H54 (cell line): Measurements from ENCODE around the gene TMEM158.

ENCODE experiments used
- DNase-seq: peaks from one replicate; pipeline ENCODE4 v3.0.0; 2011; ENCODE audit warnings: low spot score, mixed read lengths; ENCODE audit not compliant: insufficient read length
- FAIRE-seq: peaks from 3 replicates; lab custom pipeline; 2011; peaks lifted over from hg19 to GRCh38; lab: Jason Lieb, UNC
- POLR2A ChIP-seq: IDR thresholded peaks from 2 replicates; pipeline ENCODE4 v1.6.1; 2011; ENCODE audit warnings: low read depth, mild to moderate bottlenecking, low read length

The TMEM158 gene

DNA sequence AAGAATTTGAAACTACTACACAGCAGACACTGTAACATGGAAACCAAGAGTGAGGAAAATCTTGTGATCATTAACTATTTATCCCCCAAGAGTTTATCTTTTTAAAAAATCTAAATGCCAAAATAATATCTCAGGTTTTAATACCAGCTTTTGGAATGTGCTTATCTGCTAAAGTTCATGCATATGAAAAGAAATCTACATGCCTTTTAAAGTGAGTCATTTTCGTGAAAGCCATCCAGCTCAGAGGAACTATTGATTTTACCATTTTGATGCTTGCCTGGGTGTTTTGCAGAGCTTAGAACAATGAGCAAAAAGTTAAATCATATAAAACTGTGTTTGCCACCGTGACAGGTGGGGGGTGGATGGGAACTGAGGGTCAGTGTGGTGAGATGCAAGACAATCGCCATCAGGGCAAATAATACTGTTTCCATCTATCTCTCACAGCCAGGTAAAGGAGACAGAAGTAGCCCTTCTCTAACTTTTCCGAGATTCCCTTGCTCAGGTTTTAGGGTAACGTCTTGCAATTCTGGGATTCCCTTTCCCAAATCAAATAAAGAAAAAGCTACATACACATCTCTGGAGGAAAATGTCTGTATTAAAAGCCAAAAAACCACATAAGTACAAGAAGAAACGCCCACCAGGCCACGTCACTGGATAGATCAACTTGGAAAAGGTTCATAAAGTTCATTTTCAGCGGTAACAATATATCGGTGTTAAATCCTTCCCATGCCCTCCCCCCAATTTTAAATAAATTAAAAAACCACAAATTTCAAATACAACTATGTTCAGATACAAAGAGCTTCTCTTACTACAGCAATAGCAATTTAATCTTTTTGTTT lies 2.0 kb downstream of the TMEM158 start:
- FAIRE-seq (no peak), DNase-seq (no peak)
- TF ChIP-seq POLR2A = no peak

DNA sequence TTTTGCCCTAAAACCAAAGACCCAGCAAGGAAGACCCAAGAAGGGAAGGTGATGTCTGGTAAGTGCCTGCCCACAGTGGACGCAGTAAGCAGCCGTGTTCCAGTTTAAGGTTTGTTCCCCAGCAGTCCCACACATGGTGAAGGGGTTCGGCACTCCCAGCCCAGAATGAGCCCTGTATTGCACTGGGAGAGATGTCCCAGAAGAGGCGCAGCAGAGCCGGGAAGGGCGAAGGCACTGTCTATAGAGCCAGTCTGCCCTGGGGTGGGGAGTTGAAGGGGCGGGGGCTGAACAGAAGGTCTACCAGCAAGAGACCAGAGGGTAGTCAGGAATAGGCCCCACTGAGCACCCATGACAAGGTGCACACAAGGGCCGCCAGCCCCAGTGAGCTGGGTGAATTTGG lies 6.4 kb downstream of the TMEM158 start:
- no peak for TF ChIP-seq POLR2A
- FAIRE-seq = no peak
- DNase-seq = no peak

DNA sequence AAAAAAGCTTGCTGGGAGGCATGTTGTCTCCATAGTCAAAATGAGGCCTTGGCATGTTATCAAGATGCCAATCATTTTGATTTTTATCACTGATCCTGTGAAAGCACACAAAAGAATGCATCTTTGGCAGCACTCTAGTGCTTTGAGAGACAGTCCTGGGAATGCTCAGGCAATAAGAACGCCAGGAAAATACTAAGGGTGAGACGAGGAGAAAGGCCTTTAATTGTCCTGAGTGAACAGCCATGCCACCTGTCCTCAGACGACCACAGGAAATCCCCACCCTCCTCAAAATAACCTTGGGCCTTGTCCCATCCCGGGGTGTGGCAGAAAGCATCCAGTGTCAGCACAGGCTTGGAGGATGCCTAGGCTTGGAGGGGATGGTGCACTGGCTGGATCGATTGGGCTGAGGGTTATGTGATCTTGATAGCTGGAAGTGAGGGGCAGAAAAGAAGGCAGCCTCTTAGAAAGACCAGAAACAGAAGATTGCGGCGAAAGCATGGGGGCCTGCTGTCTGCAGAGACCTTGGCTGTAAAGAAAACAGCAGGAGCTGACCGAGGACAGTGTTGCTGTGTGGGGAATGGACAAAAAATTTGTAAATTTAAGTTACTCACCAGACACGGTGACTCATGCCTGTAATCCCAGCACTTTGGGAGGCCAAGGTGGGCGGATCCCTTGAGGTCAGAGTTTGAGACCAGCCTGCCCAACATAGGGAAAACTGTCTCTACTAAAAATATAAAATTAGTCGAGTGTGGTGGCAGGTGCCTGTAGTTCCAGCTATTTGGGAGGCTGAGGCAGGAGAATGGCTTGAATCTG lies 7.3 kb downstream of the TMEM158 start:
- DNase-seq (no peak), FAIRE-seq (peak; percentile 11)
- no peak for TF ChIP-seq POLR2A

DNA sequence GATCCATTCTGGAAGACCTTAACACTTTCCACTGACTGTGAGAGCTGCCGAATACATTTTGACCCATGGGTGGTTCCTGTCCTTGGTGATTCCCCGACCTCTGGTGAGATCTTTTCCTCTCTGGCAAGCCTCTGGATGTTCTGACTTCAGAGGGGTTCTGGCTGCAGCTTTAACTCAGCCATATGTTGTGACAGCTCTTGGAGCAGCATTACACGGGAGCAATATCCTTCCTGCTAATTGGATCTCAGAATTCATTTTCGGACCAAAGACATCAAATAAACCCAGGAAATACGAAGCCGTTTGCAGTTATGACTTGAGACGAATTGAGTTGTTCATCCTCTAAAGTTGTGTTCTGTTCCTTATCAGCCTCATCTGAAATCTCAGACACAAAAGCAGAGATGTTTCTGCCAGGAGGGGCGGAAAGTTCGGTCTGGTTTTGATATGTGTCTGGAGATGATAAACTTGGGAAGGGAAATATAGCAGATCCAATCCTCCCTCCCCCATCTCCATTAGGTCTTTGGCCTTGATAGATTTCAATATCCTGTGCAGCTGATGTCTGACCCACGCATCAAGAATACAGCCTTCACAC lies 10.0 kb downstream of the TMEM158 start:
- no peak for DNase-seq
- FAIRE-seq = no peak

DNA sequence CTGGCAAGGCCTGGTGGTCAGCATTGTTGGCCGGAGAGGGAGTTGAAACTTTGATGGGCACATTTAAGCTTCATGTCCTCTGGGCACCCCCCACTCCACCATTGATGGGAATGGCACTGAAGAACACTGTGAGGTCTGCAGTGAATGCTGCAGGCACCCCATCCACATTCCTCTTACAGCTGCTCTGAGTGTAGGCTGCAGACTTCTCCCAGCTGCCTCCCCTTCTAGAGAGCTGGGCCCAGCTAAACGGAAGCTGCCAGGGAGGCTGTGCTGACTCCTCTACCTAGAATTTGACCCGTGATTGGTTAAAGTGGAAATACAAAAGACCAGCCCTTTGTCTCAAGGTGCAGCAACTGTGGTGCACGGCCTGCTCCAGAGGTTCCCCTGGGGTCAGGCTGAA lies 10.6 kb downstream of the TMEM158 start:
- no peak for TF ChIP-seq POLR2A
- FAIRE-seq = no peak
- DNase-seq = no peak

More for the DNA sequence above, 10.0 kb downstream of the TMEM158 start:
- no peak for TF ChIP-seq POLR2A

DNA sequence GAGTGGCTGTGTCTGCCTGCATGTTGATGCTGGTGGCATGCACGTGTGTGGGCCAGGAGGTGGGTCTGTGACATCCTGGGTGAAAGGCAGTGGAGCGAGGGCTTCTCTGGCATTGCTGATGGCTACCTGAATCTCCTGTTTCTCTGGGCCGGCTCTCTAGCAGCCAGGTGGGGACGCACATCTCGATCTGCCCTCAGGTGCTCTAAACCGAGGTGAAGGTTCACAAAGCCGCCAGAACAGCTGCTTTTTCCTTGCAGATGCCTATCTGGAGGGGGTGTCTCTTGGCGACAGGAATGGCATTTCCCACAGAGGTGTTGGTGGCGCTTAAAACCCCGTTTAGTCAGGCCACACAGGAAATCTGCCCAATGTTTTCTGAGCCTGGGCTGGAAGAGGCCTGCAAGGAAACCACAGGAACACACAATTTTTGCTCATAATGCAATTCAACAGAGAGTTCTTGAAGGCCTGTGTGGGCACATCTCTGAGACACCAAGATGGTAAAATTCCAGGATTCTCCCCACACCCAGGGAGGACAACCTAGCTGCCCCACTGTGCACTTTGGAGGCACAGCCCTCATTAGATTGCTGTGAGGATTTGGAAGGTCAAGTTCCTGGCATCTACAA lies 11.9 kb downstream of the TMEM158 start:
- DNase-seq (no peak), FAIRE-seq (no peak)
- no peak for TF ChIP-seq POLR2A

DNA sequence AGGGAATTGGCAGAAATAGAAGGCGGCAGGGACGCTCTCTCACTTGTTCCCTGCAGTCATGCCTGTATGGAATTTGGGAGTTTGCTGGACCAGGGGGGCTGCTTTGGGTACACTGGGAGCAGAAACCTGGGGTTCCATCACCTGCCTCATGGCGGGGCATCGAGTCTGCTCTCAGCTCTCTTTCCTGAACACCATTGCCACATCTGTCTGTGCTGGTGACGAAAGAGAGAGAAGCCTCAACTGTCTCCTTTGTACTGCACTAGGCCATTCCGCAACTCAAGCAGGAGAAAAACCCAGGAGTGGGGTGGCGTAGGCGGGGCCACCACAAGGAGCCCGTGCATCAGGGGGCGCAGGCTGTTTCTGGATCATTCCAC lies 14.0 kb downstream of the TMEM158 start:
- FAIRE-seq (no peak), DNase-seq (no peak)
- TF ChIP-seq POLR2A = no peak

DNA sequence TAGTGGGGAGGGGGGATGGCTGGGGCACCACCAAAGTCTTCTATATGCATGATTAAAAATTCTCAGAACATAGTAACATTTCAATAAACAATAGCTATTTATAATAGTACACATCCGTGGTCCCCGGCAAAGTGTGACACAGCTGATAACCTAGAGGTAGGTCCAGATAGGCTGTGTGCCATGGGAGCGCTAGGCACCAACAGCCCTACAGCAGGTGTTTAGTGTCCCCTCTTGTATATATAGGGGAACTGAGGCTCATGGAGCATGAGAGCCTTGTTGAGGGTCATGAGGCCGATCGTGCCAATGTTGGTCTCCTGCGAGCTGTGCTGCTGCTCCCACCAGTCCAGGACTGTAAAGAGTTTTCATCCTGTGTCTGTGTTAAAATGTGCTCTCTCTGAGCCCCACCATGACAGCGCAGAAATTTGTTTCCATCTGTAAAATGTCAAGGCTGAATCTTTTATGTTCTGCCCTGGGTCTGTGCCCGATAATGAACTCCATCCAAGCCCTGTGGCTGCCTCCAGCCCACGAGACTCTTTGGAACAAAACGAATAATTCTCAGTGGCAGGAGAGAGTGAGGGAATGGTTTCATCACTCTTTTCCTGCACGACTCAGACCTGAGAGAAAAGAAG lies 14.5 kb downstream of the TMEM158 start:
- FAIRE-seq = no peak
- no peak for TF ChIP-seq POLR2A
- no peak for DNase-seq

DNA sequence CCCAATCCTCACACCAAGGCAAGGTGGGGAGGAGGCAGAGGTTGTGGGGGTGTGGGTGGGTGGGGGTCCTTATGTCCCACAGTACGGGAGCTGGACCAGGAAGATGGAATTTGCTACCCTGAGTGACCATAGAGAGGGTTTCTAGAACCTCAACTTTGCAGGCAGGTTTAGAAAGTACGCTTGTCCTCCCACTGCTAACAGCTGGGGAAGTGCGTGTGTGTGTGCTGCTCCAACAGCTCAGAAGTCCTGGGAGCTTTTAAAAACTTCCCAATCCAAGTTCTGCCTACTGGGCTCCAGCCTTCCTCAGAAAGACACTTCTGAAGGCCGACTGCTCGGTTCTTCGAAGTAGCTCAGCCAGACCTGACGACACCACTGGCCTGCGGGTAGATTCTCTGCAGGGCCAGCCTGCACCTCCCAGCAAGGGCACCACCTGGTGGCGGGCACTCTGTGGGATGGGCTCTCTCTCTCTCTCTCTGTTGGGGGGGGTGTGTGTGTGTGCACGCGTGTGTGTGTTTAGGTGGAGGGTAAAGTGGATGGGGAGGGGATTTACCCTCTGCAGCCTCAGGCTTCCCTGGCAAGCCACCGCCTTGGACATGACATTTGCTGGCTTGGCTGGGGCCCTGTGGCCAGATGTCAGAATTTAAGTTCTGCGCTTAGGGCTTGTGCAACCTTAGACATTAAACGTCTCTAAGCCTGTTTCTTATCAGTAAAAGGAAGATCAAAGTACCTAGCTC lies 15.6 kb downstream of the TMEM158 start:
- FAIRE-seq (peak; percentile 45), DNase-seq (no peak)
- TF ChIP-seq POLR2A = no peak

DNA sequence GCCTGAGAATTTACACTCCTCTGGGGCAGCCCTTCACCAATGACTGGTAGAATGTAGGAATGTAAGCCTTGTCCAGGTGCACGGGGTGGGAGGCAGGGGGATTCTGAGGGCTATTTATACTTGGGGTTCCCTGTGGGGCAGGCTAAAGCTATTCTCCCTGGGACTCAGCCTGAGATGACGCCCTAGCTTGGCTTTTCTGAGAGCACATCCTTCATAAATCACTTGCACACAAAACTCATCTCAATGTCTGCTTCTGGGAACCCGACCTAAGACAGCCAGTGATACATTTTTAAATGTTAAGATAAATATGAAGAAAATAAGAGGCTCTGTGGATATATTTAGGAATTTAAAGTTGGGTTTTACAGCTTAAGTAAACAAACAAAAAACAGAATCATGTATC lies 16.6 kb downstream of the TMEM158 start:
- TF ChIP-seq POLR2A = no peak
- no peak for FAIRE-seq
- DNase-seq = no peak

DNA sequence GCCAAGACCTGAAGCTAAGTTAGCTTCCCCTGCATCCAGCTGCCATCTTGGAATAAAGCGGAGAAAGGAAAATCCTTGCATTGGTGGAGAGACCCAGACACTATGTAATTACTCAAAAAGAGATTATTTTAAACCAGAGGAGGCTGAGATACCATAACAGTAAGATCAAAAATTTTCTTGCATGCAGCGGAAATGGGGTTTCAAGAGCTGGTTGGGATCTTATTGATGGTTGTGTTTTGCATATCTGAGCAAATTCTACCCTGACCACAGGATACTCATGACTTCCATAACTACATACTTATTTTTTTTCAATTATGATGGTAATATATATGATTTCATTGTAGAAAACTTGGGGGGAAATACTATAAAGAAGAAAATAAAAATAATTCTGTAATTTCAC lies 17.5 kb downstream of the TMEM158 start:
- DNase-seq = no peak
- TF ChIP-seq POLR2A = no peak
- no peak for FAIRE-seq

DNA sequence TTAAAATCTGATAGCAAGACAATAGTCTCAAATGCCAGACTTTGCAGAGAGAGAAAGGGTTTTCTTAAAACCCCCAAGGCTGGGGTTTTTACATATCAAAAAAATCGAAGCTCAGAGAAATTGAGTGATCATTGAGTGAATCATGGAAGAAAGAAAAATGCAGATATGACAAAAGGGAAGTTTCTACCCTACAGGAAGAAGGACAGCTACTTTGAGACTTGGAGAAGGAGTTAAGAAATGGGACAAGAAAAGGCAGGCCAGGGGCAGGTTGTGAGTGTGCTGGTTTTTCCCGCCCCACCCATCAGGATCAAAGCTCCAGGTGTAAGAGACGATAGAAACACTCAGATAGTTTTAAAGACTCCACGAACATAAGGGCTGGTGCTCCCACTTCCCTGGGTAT lies 18.6 kb downstream of the TMEM158 start:
- DNase-seq (no peak), FAIRE-seq (no peak)
- TF ChIP-seq POLR2A = no peak

DNA sequence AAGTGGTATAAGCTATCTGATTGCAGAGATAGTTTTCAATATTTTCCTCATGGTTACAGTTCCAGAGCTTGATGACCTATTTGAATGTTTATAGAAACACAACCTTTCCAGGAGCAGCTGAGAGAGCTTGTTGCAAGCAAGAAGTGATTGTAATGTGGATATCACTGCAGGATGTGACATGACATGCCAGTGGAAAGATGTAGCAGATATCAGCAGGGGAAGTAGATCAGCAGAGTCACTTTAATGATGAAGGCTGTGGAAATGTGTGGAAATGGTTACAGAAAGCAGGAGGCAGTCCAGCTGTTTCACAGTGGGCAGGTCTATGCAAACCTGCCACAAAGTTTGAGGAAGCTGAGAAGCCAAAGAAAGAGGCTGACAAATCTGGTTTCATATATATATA lies 21.0 kb downstream of the TMEM158 start:
- no peak for TF ChIP-seq POLR2A
- FAIRE-seq (peak; percentile 11), DNase-seq (no peak)
